GM18502 (cell line): ENCODE results near the gene AGA.

Experiments
- ATAC-seq: cut with Tn5 transposase; IDR thresholded peaks from one replicate; pipeline ENCODE4 v1.9.1; 2021; ENCODE audit warnings: mild to moderate bottlenecking; ENCODE audit not compliant: unreplicated experiment, poor library complexity

Gene AGA

DNA sequence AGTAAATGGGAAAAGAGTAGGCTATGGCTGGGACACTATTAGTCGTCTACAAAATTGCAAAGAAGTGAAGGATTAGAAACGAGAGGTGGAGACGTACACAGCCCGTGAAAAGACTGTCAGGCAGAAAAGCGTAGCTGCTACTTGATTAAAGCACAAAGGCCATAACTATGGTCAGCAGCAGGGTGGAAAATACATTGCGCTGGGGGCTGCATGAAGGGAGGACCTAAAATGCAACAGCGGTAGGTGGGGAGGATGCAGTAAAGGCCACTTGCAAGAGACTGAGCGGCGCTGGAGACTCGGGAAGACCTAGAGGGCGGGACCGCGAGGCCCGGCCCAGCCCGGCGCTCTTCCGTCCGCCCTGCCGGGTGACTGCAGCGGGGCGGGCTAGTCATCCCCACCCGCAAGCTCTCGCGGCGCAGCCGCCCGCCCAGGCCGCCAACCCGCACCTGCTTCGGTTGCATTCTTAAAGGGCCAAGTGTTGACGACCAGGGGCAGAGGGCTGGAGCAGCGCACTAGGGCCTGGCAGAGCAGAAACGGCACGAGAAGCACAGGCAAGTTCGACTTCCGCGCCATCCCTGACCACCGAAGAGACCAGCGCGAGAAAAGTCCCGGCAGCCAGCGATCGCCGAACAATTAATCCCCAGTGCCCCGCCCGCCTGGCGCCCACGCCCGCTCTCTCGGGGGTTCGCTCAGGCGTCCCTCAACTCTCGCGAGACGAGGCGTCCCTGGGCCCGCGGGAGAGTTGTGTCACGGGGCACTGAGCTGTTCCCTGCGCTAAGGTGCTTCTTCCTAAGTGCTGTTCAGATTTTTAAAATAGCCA is at the start of gene AGA:
AGA (minus strand) TSS at position 635 of the 820 bp plus-strand sequence; CDS start at position 573, 62 bp downstream.
- ATAC-seq, result peak; percentile 92

DNA sequence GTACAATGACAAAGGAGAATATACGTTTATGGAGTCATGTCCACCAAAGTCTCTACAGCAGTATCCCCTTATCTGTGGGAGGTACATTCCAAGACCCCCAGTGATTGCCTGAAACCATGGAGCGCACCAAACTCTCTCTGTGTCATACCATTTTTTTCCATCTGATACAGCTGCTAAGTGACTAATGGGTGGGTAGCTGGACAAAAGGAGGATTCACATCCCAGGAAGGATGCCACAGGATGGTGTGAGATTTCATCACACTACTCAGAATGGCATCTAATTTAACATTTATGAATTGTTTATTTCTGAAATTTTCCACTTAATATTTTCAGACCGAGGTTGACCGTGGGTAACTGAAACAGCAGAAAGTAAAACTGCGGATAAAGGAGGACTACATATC is 49.8 kb upstream of the AGA start:
- ATAC-seq, result no peak

- no peak for ATAC-seq
These were observed 48.5 kb upstream of the AGA start for GRCh38 chr4:177490769-177491168.

- no peak for ATAC-seq
These were observed 47.4 kb upstream of the AGA start for GRCh38 chr4:177489471-177490246.

DNA sequence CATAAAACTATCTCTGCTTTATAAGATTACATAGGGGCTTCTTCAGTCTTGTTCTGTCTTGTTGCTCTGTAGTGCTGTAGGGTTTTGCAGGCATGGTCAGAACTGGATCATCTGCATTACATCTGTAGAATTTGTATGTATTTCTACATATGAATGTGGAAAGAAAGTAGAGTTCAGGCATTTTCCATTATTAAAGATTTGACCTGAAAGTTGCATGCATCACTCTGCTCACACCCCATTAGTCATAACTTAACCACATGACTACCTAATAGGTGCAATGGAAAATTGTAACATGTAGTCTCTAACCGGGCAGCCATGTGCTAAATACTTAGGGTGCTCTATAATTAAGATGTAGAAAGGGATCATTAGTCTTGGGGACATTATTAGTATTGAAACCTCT is 45.7 kb upstream of the AGA start:
- no peak for ATAC-seq

DNA sequence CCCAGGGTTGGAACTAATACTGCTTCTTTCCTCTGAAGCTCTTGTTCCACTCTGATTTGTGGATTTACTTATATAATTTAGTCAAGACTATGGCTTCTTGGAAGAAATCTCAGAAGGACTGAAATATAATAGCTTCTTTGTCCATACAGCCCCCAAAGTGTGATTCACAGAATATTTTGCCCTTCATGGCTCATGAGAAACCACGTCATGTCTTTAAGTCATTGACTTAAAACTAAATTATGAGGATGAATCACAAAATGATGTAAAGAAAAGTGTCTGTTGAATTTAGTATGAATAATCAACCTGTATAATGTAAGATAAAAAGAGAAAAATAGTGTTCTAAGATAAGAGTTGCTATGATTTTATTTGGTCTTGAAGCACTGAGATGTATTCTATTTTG is 43.3 kb upstream of the AGA start:
- ATAC-seq, result no peak

- ATAC-seq, result no peak
These were observed 42.4 kb upstream of the AGA start for GRCh38 chr4:177484613-177485021.

GRCh38 chr4:177483760-177484159 is 41.5 kb upstream of the AGA start:
- ATAC-seq, result no peak

- no peak for ATAC-seq
These were observed 41.0 kb upstream of the AGA start for GRCh38 chr4:177483271-177483670.

DNA sequence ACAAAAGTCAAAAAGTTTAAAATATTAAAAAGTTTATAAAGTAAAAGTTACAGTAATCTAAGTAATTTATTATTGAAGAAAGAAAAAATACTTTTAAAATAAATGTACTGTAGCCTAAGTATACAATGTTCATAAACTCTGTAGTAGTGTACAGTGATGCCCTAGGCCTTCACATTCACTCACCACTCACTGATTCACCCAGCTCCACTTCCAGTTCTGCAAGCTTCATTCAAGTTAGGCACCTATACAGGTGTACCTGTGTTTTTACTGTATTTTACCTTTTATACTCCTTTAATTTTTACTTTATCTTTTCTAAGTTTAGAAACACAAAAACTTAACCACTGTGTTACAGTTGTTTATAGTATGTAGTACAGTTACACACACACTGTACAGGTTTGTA is 40.1 kb upstream of the AGA start:
- ATAC-seq, result no peak

GRCh38 chr4:177480795-177481194 is 38.6 kb upstream of the AGA start:
- ATAC-seq, result no peak

- ATAC-seq, result no peak
These were observed 36.8 kb upstream of the AGA start for GRCh38 chr4:177479063-177479462.

GRCh38 chr4:177478496-177478895 is 36.3 kb upstream of the AGA start:
- ATAC-seq, result no peak

- ATAC-seq, result no peak
These were observed 31.8 kb upstream of the AGA start for GRCh38 chr4:177473991-177474390.

DNA sequence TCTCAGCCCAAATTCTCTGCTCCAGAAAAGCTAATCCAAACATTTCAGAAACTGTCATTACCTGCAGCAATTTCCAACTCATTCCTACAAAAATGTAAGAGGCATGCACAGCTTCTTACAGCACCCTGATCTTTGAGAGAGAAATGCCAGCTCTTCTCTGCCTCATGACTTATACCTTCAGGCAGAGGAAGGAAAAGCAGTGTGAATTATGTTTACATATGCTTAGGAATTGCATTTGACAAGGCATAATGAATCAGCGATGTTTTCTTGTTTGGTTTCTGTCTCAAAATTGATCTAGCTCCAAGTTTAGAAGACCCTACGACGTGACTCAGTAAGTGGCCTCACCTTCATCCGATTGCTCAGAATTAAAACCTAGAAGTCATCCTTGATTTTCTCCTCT is 21.8 kb upstream of the AGA start:
- no peak for ATAC-seq

DNA sequence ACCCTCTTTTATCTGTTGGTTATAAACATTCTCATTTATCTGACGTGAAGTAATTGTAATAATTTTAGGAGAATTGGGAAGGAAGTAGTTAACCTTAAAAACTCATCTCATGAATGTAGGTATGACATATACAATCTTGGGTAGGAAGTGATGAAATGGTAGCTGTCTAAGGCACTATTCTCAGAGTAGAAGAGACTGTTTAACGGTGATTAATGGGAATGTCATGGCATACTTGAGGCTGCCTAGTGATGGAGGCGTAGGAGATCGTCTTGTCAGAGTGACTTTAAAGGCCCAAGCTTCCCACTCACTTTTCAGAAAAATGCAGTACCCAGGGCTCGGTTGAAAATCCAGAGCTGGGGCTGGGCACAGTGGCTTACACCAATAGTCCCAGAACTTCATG is 19.4 kb upstream of the AGA start:
- no peak for ATAC-seq

DNA sequence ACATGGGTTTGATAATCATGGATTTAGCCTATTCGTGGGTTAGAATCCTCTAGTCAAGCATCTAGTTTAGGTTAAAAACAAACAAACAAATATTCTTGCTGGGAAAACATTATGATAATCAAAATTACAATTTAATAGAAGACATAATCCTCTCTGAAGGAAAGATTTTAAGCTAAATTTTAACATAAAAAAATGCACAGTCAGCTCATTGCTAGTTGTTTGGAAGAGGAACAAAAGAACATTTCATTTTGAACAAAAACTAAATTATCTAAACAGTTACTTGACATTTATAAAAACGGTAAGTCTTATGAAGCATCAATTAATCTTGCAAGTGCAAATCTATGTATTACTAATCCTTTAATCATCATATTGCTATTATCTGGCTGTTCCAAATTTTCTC is 18.2 kb upstream of the AGA start:
- ATAC-seq, result no peak

- ATAC-seq, result no peak
These were observed 13.3 kb upstream of the AGA start for GRCh38 chr4:177455561-177455970.

DNA sequence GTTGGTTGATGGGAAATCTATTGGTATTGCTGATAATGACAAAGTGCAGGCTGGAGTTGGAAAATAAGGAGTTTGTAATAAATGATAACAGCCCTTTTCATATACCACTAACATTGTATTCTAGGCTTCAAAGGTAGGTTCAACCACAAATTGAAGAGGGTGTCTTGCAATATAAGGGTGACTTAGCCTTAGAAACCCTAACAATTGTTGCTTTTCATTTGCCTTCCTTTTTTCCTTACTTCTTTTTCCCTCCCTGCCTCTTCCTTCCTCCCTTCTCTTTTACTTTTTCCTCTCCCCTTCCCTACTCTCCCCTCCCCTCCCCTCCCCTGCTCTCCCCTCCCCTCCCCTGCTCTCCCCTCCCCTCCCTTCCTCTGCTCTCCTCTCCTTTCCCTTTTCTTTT is 10.9 kb upstream of the AGA start:
- no peak for ATAC-seq

- ATAC-seq, result no peak
These were observed 8.9 kb upstream of the AGA start for GRCh38 chr4:177451108-177451500.

GRCh38 chr4:177450426-177451107 is 8.3 kb upstream of the AGA start:
- ATAC-seq, result no peak
